DOHH2 (cell line): ENCODE results near the gene FOXK1.

Experiments
- EZH2phosphoT487 ChIP-seq: fragments of 200-600 bp; sonication (generic); IDR thresholded peaks from 2 replicates; pipeline ENCODE4 v1.6.1; 2017; ENCODE audit warnings: borderline replicate concordance, mild to moderate bottlenecking, antibody characterized with exemption, low read length, moderate library complexity, mixed read lengths
- TF ChIP-seq, protein P1 (sequence below): fragments of 200-600 bp; sonication (generic); IDR thresholded peaks from one replicate; pipeline ENCODE4 v1.5.1; 2014; ENCODE audit warnings: antibody characterized with exemption, mild to moderate bottlenecking, low read depth, low read length; ENCODE audit not compliant: poor library complexity, severe bottlenecking

- TF ChIP-seq, protein P1, sequence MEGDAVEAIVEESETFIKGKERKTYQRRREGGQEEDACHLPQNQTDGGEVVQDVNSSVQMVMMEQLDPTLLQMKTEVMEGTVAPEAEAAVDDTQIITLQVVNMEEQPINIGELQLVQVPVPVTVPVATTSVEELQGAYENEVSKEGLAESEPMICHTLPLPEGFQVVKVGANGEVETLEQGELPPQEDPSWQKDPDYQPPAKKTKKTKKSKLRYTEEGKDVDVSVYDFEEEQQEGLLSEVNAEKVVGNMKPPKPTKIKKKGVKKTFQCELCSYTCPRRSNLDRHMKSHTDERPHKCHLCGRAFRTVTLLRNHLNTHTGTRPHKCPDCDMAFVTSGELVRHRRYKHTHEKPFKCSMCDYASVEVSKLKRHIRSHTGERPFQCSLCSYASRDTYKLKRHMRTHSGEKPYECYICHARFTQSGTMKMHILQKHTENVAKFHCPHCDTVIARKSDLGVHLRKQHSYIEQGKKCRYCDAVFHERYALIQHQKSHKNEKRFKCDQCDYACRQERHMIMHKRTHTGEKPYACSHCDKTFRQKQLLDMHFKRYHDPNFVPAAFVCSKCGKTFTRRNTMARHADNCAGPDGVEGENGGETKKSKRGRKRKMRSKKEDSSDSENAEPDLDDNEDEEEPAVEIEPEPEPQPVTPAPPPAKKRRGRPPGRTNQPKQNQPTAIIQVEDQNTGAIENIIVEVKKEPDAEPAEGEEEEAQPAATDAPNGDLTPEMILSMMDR, result no peak
- TF ChIP-seq EZH2phosphoT487, result no peak
Measured at GRCh38 chr7:4747013-4747412, 64.9 kb downstream of the FOXK1 start.
